Fibroblast of skin of right biceps (primary cell): ENCODE measurements around the gene LRRC1.
"Not testable (repeated sequence)": the region's sequence is repeated elsewhere in the genome, so short reads cannot be mapped to it uniquely, and the experiment has no call there.

Source experiments
- DNase-seq: peaks from one replicate; pipeline ENCODE4 v3.0.0-alpha.2; 2013

LRRC1 gene

GRCh38 chr6:53793318-53794136, 1.3 kb upstream of the LRRC1 start:
- DNase-seq: peak; percentile 65

GRCh38 chr6:53794137-53794719, 577 bp upstream of the LRRC1 start:
- peak; percentile 80 for DNase-seq

GRCh38 chr6:53795340-53795701, 516 bp downstream of the LRRC1 start:
- no peak for DNase-seq

GRCh38 chr6:53795702-53796450, 1.1 kb downstream of the LRRC1 start:
- no peak for DNase-seq

GRCh38 chr6:53796451-53796780, 1.6 kb downstream of the LRRC1 start:
- DNase-seq: no peak

- DNase-seq: no peak
Measured at GRCh38 chr6:53796791-53797190, 2.0 kb downstream of the LRRC1 start.

- DNase-seq: no peak
Measured at GRCh38 chr6:53797304-53797703, 2.5 kb downstream of the LRRC1 start.

GRCh38 chr6:53799340-53799739, 4.5 kb downstream of the LRRC1 start:
- DNase-seq: no peak

GRCh38 chr6:53801022-53801421, 6.2 kb downstream of the LRRC1 start:
- no peak for DNase-seq

GRCh38 chr6:53802582-53802981, 7.8 kb downstream of the LRRC1 start:
- DNase-seq: no peak

- peak; percentile 53 for DNase-seq
Measured at GRCh38 chr6:53803081-53803860, 8.5 kb downstream of the LRRC1 start.

- DNase-seq: no peak
Measured at GRCh38 chr6:53805016-53805415, 10.2 kb downstream of the LRRC1 start.

GRCh38 chr6:53805725-53806124, 10.9 kb downstream of the LRRC1 start:
- DNase-seq: no peak

GRCh38 chr6:53807606-53808005, 12.8 kb downstream of the LRRC1 start:
- not testable (repeated sequence) for DNase-seq

GRCh38 chr6:53808302-53808881, 13.6 kb downstream of the LRRC1 start:
- no peak for DNase-seq

- DNase-seq: no peak
Measured at GRCh38 chr6:53809691-53810090, 14.9 kb downstream of the LRRC1 start.

- peak; percentile 52 for DNase-seq
Measured at GRCh38 chr6:53811082-53811481, 16.3 kb downstream of the LRRC1 start.

- no peak for DNase-seq
Measured at GRCh38 chr6:53811746-53812145, 16.9 kb downstream of the LRRC1 start.

GRCh38 chr6:53813096-53813495, 18.3 kb downstream of the LRRC1 start:
- DNase-seq: no peak

- no peak for DNase-seq
Measured at GRCh38 chr6:53813801-53814200, 19.0 kb downstream of the LRRC1 start.

- DNase-seq: no peak
Measured at GRCh38 chr6:53814353-53814752, 19.5 kb downstream of the LRRC1 start.

GRCh38 chr6:53815381-53816119, 20.7 kb downstream of the LRRC1 start:
- no peak for DNase-seq
